Skeletal muscle tissue (tissue), 4 donors: Measurements from ENCODE around the gene FBXL3. TPM values are rescaled to one million over a fixed set of nuclear protein-coding genes. Genes with fewer than 3 reads are reported as not detected.
A peak's percentile ranks its signal among the peaks of the same experiment; 100 is the strongest.

Experiments used
- H3K27ac ChIP-seq: one replicate; pipeline ENCODE4 v1.7.0; 2013; ENCODE audit warnings: mild to moderate bottlenecking, low read depth, low read length, inconsistent platforms
- H3K27me3 ChIP-seq, 3 donors: one replicate each; pipeline ENCODE4 v1.7.0; 2013; ENCODE audit warnings: low read length in 3 of 3; ENCODE audit not compliant: control insufficient read depth in 3 of 3, insufficient read depth in 3 of 3
- H3K36me3 ChIP-seq, 3 donors: one replicate each; pipeline ENCODE4 v1.7.0; 2013; ENCODE audit warnings: low read length in 3 of 3; ENCODE audit not compliant: control insufficient read depth in 3 of 3, insufficient read depth in 3 of 3
- H3K4me1 ChIP-seq, 3 donors: one replicate each; pipeline ENCODE4 v1.7.0; 2013; ENCODE audit warnings: low read length in 3 of 3, mild to moderate bottlenecking in 3 of 3; ENCODE audit not compliant: control insufficient read depth in 3 of 3, insufficient read depth in 3 of 3
- H3K4me3 ChIP-seq, 3 donors: one replicate each; pipeline ENCODE4 v1.7.0; 2013; ENCODE audit warnings: low read length in 3 of 3
- H3K9ac ChIP-seq, 3 donors: one replicate each; pipeline ENCODE4 v1.7.0; 2013; ENCODE audit warnings: low read length in 3 of 3, mild to moderate bottlenecking in 3 of 3, moderate library complexity in 2 of 3, low read depth in 1 of 3
- H3K9me3 ChIP-seq, 3 donors: one replicate each; pipeline ENCODE4 v1.7.0; 2013; ENCODE audit warnings: low read length in 3 of 3; ENCODE audit not compliant: control insufficient read depth in 3 of 3
- total RNA-seq: library from RNA; depleted of rRNA; stranded (reverse); fragments of >200 nt; gene quantifications from one replicate; pipeline ENCODE4 v1.2.3, GENCODE V29; 2014
- donor health status: Osteomylitis.

FBXL3 gene
- total RNA-seq, result 50.6 TPM

GRCh38 chr13:77026861-77027621, at the start of gene FBXL3:
FBXL3 (minus strand) TSS chr13:77027159; CDS start chr13:77021860, 5,299 bp downstream.
- peaks cover 29 to 40% (median 37%) of the 10 kb centered on the region in 3 donors for H3K4me1 ChIP-seq

DNA sequence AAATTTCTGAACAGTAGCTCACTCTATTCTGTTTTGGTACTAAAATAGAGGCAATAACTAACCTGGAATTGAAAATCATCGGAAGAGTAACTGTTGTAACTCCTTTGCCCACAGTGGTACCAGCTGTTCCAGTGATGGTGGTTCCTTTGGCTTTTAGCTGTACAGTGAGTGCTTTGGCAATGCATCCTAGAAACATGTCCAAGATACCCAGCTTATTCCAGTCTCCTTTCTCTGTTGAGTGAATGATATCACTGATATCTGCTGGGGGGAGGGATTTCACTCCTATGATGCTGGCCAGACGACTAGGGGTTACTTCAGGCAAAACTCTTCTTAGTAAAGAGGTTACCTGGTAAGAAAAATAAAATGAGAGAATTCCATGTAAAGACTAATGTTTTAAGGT, 40.6 kb upstream of the FBXL3 start:
- H3K9ac ChIP-seq, result no peak overlapping the region
- peaks cover 11 to 52% (median 27%) of the 10 kb centered on the region in 3 donors for H3K36me3 ChIP-seq
- H3K27ac ChIP-seq, result no peak overlapping the region
- no peak overlapping the region for H3K4me3 ChIP-seq
- peaks cover 0 to 3% (median 0%) of the 10 kb centered on the region in 3 donors for H3K4me1 ChIP-seq
- H3K9me3 ChIP-seq, result no peaks in the 10 kb centered on the region
- H3K27me3 ChIP-seq, result no peaks in the 10 kb centered on the region

More at GRCh38 chr13:77026861-77027621, at the start of gene FBXL3:
- peak within 1 kb of the TSS; percentile 95 for H3K27ac ChIP-seq
- no peaks in the 10 kb centered on the region for H3K36me3 ChIP-seq
- H3K4me3 ChIP-seq, result peak within 1 kb of the TSS; percentile 88 to 94 (median 89)
- no peaks in the 10 kb centered on the region for H3K9me3 ChIP-seq
- peak within 1 kb of the TSS; percentile 92 to 96 (median 96) for H3K9ac ChIP-seq
- no peaks in the 10 kb centered on the region for H3K27me3 ChIP-seq

GRCh38 chr13:77065461-77066147, 38.6 kb upstream of the FBXL3 start:
- no peaks in the 10 kb centered on the region for H3K27me3 ChIP-seq
- no peak overlapping the region for H3K4me3 ChIP-seq
- H3K9ac ChIP-seq, result no peak overlapping the region
- no peaks in the 10 kb centered on the region for H3K9me3 ChIP-seq
- no peak overlapping the region for H3K27ac ChIP-seq
- peaks cover 0 to 3% (median 0%) of the 10 kb centered on the region in 3 donors for H3K4me1 ChIP-seq
- H3K36me3 ChIP-seq, result peaks cover 14 to 60% (median 31%) of the 10 kb centered on the region in 3 donors

DNA sequence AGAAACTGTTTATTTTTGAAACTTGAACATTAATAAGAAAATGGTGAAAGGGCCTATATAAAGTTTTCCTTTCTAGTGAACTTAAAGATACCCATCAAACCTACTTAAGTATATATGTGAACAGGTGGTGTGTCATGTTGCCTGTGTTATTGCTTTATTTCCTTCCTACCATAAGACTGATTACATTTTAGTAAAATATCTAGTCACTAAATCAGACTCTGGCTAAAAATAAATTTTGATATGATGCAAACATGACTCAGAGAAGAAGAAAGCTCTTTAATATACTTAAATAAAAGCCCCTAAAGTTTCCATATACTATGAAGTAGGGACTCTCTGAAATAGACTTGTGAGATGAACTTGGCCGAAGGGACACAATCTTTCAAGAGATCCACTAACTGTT, 35.1 kb upstream of the FBXL3 start:
- Histone ChIP-seq H3K9ac (no peak overlapping the region), H3K36me3 (peaks cover 10 to 53% (median 29%) of the 10 kb centered on the region in 3 donors), H3K4me3 (no peak overlapping the region), H3K27ac (no peak overlapping the region), H3K27me3 (no peaks in the 10 kb centered on the region), H3K9me3 (no peaks in the 10 kb centered on the region), H3K4me1 (no peaks in the 10 kb centered on the region)

DNA sequence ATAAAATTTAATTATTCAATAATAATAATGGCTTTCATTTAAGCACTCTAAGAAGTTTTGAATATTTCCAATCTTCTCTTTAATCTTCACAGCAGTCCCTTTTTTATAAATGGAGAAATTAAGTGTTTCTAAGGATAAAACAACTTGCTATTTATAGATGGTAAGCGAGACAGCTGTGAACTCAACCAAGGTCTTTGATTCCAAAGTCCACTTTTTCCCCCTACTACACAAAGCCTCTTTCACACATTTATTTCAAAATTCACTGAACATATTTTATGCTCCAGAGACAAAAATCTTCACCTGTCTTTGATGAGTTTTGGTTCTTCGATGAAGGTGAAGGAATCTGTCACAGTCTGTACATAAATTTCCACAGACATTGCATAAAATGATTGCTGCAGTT, 34.4 kb upstream of the FBXL3 start:
- Histone ChIP-seq H3K27ac (no peak overlapping the region), H3K36me3 (peaks cover 9 to 56% (median 30%) of the 10 kb centered on the region in 3 donors), H3K9me3 (no peaks in the 10 kb centered on the region), H3K4me3 (no peak overlapping the region), H3K4me1 (peaks cover 0 to 4% (median 1%) of the 10 kb centered on the region in 3 donors), H3K9ac (no peak overlapping the region), H3K27me3 (no peaks in the 10 kb centered on the region)

GRCh38 chr13:77056886-77057285, 29.9 kb upstream of the FBXL3 start:
- Histone ChIP-seq H3K27me3 (no peaks in the 10 kb centered on the region), H3K4me3 (no peak overlapping the region), H3K36me3 (peaks cover 8 to 57% (median 43%) of the 10 kb centered on the region in 3 donors), H3K27ac (no peak overlapping the region), H3K4me1 (peaks cover 0 to 4% (median 2%) of the 10 kb centered on the region in 3 donors), H3K9ac (no peak overlapping the region), H3K9me3 (no peaks in the 10 kb centered on the region)

GRCh38 chr13:77056382-77056781, 29.4 kb upstream of the FBXL3 start:
- H3K27me3 ChIP-seq, result no peaks in the 10 kb centered on the region
- H3K4me3 ChIP-seq, result no peak overlapping the region
- H3K4me1 ChIP-seq, result peaks cover 0 to 4% (median 2%) of the 10 kb centered on the region in 3 donors
- H3K27ac ChIP-seq, result no peak overlapping the region
- H3K9me3 ChIP-seq, result no peaks in the 10 kb centered on the region
- peaks cover 9 to 56% (median 46%) of the 10 kb centered on the region in 3 donors for H3K36me3 ChIP-seq
- H3K9ac ChIP-seq, result no peak overlapping the region

GRCh38 chr13:77055158-77055557, 28.2 kb upstream of the FBXL3 start:
- Histone ChIP-seq H3K36me3 (peaks cover 9 to 65% (median 52%) of the 10 kb centered on the region in 3 donors), H3K9ac (no peak overlapping the region), H3K9me3 (no peaks in the 10 kb centered on the region), H3K27ac (no peak overlapping the region), H3K27me3 (no peaks in the 10 kb centered on the region), H3K4me1 (peaks cover 1 to 7% (median 2%) of the 10 kb centered on the region in 3 donors), H3K4me3 (no peak overlapping the region)

GRCh38 chr13:77053192-77053591, 26.2 kb upstream of the FBXL3 start:
- Histone ChIP-seq H3K27me3 (no peaks in the 10 kb centered on the region), H3K9ac (no peak overlapping the region), H3K36me3 (peaks cover 8 to 63% (median 49%) of the 10 kb centered on the region in 3 donors), H3K4me1 (peaks cover 9 to 17% (median 13%) of the 10 kb centered on the region in 3 donors), H3K4me3 (no peak overlapping the region), H3K27ac (no peak overlapping the region), H3K9me3 (no peaks in the 10 kb centered on the region)

DNA sequence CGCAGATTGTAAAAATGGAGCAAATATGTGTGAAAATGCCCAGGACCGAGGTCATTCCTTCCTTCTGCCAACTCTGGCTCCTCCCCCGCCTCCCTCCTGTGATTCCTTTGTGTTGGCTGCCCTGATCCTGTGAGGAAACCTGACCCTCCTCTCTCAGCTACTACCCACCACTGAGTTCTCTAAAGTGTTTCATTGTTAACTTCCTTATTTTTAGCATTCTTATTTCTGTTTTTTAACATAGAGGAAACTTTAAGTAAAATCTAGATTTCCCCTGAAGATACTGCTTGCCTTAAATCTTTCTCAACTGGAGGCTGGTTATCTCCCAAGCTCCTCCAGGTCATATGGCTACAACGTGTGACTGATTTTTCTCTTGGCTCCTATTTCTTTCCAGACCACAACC, 21.7 kb upstream of the FBXL3 start:
- Histone ChIP-seq H3K36me3 (peaks cover 4 to 43% (median 34%) of the 10 kb centered on the region in 3 donors), H3K27me3 (no peaks in the 10 kb centered on the region), H3K4me3 (no peak overlapping the region), H3K27ac (no peak overlapping the region), H3K9ac (no peak overlapping the region), H3K4me1 (peaks cover 7 to 13% (median 12%) of the 10 kb centered on the region in 3 donors), H3K9me3 (no peaks in the 10 kb centered on the region)
